RPMI8226 (cell line): ENCODE measurements around the gene CD151.

Experiments used
- DNase-seq: peaks from one replicate; pipeline ENCODE4 v3.0.0-alpha.2; 2015

Gene CD151

DNA sequence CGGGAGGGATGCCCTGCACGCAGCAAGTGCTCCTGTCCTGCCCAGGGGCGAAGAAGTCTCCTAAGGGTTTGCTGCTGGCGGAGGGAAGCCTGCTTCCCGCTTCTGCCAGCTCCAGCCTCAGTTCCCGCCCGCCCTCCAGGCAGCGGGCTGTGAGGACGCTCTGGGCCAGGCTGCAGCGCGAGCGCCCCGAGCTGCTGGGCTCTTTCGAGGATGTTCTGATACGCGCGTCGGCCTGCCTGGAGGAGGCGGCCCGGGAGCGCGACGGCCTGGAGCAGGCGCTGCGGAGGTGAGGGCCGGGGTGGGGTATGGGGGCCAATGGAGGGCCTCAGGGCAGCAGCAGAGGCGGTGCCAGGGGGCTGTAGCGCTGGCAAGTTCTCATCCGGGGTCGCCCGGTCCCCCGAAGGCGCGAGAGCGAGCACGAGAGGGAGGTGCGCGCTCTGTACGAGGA, 2.9 kb upstream of the CD151 start:
- no peak for DNase-seq

DNA sequence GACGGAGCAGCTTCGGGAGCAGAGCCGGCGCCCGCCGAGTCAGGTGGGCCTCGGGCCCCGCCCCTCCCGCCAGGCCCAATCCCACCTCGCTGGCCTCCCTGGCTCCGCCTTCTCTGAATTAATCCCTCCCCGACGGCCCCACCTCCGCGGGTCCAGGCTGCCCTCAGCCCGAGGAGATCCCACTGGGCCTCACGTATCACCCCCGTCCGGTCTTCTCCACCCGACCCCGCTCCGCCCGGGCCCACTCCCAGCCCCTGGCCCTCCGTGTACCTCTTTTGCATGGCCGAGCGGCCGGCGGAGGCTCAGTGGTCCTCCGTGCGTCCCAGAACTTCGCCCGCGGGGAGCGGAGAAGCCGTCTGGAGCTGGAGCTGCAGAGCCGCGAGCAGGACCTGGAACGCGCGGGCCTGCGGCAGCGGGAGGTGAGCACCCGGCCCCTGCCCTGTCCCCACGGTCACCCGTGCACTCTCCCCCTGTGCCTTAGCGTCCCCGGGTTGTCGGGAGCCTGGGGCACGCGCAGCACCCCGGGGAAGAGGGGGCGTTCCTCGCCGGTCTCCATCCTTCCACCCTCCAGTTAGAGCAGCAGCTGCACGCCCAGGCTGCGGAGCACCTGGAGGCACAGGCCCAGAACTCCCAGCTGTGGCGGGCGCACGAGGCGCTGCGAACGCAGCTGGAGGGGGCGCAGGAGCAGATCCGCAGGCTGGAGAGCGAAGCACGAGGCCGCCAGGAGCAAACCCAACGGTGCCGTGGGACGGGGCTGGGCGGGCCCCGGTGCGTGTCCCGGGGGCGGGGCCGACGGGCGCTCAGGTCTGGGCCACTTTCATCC, 2.2 kb upstream of the CD151 start:
- peak; percentile 87 for DNase-seq

DNA sequence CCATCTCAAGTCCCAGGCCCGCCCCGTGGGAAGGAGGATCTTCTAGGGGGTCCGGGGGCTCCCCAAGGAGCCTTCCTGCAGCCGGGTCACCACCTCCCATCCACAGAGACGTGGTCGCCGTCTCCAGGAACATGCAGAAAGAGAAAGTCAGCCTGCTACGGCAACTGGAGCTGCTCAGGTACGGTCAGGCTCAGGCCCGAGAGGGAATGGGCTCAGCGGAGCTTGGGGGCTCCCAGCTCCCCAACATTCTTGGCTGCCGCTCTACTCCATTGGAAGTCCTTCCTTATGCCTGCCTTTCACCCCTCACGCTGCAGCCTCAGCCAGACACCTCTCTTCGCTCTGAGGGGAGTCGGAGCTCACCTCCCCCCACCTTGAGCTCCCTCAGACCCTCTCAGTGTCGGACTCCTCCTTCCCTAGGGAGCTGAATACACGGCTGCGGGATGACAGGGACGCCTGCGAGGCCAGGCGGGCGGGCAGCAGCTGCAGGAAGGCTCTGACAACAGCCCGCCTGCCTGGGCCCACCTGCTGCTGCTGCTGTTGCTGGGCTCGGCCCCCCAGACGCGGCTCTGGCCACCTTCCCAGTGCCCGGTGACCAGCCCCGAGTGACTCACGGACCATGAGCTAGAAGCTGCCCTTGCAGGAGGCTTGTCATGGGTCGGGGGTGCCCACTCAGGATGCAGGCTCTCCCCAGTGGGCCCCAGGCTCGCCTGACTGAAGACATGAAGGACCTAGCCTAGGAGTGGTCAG, 1.5 kb upstream of the CD151 start:
- no peak for DNase-seq

DNA sequence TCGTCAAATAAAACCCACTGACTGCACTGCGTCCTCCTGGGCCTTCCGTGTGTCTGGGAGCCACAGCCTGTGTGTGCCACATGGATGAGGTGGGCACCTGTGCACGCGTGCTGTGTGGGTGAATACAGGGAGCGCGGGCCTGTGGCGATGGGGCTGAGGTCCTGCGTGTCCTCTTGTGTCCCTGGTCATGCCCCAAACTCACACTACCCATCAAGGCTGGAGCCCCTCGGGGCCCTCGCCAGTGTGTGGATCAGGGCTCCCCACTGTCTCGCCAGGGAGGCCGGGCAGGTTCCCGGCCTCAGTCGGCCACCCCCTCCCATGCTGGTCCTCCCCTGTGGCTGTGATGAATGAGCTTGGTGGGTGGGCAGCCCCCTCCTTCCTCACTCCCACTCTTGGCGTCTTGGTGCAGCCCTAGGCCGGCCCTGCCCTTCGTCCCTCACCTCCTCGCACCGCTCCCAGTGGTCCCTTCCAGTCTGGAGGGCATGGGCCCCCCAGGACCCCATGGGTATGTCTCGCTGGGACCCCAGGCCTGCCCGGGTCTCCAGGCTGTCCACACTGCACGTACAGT, 707 bp upstream of the CD151 start:
- no peak for DNase-seq

DNA sequence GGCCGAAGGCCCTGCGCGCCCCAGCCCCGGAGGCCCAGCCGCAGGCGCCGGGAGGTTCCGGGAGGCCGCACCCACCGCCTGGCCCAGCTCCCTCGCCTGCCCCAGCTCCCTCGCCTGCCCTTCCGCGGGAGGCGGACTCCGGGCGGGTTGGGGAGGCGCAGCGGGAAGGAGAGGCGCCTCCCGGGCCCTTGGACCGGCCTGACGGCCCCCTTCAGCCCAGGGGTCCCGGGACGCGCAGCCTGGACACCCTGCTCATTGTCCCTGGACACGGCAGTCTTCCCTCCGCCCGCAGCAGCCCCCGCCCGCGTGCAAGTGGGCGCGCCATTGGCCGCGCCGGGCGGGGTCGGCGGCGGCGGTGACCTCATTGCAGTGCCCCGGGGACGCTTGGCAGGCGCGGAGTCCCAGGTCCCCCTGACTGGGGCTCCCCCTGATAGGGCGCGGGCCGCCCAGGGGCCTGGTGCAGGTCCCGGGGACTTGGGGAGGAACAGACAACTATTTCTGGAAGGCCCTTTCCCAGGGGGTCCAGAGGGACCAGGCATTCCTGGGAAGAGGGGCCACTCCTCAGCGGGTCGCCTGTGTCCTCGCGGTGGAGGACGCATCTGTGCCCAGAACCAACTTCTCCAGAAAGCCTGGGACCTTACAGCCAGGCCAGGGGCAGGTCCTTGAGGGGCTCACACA, 501 bp downstream of the CD151 start:
- DNase-seq: peak; percentile 60

DNA sequence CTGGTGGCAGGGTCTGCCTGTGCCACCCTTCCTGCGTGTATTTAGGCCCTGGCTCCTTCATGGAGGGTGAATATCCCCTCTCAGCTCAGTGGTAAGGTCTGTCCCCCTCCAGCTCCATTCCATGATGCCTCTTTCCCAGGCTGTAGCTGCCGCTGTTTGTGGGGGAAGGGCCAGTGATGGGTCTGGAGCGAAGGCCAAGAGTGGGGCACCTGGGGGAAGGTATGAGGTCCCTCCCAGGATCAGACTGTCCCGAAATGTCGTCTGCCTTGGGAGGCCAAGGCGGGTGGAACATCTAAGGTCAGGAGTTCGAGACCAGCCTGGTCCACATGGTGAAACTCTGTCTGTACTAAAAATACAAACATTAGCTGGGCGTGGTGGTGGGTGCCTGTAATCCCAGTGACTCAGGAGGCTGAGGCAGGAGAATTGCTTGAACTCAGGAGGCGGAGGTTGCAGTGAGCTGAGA, 1.1 kb downstream of the CD151 start:
- DNase-seq: no peak

DNA sequence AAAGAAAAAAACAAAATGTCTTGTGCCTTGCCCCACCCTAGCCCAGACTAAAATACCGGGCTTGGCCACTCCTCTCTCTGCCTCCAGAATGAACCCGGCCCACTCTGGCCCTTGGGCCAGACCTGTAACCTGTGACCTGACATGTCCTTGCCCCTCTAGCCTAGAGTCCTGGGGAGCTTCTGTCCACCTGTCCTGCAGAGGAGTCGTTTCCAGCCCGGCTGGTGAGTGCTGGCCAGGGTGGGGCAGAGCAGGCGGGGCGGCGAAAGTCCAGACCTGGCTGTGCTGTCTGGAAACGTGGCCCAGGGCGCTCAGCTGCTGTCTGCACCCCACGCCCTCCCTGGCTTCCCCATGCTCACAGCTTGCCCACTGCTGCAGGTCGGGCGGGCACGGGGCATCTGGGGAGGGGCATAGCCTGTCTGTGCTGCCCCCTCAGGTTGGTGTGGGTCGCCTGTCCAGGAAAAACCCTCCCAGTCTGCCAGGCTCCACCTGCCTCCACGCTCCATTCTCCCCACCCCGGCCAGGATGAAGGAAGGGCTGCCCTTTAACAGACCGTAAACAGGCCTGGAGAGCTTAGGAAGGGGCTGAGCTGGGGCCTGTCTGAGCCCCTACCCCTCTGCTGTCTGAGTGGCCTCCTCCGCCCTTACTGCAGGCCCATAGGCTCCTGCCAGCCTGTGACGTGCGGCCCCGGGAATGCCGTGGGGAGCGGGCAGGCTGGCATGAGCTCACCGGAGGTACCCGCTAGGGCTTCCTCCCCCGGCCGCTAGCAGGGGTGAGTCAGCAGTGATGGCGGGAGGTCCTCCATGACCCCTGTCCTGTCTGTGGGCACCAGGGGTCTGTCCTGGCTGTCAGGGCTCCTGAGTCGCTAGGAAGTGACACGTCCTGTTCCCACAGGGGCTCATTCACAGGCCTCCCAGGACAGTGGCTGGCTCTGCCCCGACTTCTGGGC, 1.9 kb downstream of the CD151 start:
- DNase-seq: no peak

DNA sequence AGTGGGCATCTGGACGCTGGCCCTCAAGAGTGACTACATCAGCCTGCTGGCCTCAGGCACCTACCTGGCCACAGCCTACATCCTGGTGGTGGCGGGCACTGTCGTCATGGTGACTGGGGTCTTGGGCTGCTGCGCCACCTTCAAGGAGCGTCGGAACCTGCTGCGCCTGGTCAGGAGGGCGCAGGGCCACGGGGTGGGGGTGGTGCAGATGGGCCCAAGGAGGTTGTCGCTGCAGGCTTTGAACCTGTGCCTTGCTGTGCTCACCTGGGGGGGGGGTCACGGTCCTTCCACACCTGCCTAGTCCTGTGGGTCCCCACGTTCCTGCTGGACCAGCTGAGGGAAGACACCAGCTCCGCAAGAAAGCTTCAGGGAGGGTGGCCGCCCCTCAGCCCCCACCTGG, 3.5 kb downstream of the CD151 start:
- DNase-seq: no peak

DNA sequence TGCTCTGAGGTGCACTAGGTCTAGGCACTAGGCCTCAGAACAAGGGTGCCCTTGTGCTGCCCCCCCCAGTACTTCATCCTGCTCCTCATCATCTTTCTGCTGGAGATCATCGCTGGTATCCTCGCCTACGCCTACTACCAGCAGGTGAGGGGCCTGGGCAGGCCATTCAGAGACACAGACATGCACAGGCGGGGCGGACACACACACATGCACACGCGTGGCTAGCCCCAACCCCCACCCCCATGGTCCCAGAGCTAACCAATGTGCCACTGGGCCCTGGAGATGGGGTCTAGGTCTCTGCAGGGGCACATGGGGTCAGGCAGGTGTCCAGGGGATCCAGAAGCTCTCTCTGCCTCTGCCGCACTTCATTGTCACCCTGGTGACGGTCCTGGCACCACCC, 3.9 kb downstream of the CD151 start:
- no peak for DNase-seq

DNA sequence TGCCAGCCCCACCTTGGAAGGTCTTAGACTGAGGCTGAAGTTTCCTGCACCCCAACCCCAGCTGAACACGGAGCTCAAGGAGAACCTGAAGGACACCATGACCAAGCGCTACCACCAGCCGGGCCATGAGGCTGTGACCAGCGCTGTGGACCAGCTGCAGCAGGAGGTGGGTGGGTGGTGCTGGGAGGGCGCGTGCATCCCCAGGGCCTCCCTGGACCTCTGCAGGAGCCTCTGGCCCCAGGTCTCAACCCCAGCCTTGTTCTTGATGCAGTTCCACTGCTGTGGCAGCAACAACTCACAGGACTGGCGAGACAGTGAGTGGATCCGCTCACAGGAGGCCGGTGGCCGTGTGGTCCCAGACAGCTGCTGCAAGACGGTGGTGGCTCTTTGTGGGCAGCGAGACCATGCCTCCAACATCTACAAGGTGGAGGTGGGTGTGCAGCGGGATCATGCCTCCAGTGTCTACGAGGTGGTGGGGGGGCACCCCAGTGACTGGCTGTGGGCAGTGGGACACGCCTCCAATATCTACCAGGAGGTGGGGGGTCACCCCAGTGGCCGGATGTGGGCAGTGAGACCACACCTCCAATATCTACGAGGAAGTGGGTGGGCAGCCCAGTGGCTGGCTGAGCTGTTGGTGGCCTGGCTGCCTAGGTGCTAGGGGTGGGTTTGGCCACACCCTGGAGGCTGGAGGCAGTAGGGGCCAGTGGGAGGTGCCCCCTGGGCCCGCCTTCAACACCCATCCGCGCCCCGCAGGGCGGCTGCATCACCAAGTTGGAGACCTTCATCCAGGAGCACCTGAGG, 4.6 kb downstream of the CD151 start:
- DNase-seq: no peak

DNA sequence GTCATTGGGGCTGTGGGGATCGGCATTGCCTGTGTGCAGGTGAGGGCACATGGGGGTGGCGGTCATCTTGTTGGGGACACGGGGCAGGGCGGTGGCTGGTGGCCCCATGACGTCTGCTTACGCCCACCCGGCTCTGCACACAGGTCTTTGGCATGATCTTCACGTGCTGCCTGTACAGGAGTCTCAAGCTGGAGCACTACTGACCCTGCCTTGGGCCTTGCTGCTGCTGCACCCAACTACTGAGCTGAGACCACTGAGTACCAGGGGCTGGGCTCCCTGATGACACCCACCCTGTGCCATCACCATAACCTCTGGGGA, 5.2 kb downstream of the CD151 start:
- no peak for DNase-seq

DNA sequence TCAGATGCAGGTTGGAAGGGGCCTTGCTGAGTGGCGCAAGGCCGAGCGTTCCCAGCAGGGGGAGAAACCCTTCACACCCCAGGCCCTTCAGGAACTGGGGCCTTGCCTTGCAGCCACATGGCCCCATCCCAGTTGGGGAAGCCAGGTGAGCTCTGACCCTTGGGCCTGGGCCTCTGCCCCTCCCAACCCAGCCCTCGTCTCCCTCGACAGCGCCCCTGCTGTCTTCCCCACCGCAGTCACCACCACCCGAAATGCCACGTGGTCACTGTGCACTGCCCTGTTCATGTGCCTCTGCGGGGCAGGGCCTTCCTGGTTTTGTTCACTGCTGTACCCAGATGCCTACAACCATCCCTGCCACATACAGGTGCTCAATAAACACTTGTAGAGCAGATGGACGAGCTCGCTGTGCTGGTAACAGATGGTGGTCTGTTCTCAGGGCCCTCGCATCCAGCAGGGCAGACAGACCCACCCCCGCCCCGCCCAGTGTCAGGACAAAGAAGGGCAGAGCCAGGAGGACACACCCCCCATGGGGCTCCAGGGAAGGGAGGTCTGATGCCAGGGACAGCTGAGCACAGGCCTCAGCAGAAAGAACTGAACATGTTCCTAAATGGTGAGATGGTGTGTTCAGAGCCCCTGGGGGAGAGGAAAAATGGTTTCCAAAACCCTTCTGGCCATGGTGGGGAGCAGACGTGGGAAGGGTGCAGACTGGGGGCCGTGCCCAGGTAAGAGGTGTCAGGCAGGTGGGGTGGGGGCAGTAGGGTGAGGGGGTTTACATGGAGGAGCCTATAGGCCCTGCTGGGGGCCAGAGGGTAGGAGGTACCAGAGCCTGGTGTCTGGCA, 5.9 kb downstream of the CD151 start:
- no peak for DNase-seq

DNA sequence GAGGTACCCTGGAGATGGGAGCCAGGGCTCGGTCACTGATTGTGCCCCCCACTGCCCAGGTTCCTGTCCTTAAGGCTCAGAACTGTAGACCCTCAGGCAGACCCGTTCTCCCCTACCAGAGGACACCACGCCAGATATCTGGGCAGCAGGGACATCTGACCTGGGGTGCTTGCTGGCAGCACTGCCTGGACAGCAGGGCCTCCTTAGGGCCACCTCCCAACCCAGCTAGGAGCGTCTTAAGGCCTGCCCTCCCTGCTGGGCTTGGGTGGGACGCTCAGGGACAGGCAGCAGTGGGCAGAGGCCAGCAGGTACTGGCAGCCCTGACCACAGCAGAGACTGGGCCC, 6.5 kb downstream of the CD151 start:
- DNase-seq: no peak

DNA sequence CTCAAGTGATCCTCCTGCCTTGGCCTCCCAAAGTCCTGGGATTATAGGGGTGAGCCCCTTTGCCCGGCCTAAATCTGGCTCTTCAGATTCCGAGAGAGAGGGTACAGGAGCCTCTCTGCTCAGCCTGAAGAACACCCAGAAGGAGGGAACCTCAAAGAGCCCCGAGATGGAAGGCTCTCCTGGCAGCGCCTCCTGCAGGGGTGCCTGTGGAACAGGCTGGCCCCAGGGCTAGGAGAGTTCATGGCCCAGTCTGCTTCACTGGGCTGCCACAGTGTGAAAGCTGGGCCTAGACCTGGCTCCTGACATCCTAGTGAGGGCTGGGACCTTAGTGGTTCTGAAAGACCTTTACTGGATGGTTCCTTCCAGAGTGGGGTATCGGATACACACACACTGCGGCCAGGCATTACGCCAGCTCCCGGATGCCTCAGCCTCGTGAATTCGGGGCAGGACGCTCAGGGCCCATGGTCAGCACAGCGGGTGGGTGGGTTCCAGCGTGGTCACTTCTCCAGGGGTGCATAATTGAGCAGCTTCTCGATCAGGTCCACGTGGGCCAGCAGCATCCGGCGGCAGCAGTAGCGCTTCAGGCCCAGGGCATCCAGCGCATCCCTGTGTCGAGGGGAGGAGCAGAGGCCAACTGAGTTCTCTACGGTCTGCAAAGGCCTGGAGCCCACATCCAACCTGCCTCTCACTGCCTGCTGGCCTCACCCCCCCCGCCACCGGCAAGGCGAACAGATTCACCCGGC, 7.3 kb downstream of the CD151 start:
- no peak for DNase-seq

DNA sequence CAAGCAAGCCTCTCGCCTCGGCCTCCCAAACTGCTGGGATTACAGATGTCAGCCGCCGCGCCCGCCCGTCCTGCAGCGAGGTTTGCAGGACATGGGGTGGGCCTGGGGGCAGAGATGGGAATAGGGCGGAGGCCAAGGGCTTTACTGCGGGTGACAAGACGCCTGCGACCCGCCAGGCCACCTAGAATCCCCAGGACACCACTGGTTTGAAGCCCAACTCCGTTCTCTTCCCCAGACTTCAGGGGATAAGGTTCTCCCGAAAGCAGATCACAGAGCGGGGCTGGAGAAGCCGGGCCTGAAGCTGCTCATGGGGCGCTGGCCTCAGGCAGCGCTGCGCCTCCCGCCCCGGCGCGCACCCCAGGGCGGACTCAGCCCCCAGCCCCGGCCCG, 9.2 kb downstream of the CD151 start:
- DNase-seq: no peak

DNA sequence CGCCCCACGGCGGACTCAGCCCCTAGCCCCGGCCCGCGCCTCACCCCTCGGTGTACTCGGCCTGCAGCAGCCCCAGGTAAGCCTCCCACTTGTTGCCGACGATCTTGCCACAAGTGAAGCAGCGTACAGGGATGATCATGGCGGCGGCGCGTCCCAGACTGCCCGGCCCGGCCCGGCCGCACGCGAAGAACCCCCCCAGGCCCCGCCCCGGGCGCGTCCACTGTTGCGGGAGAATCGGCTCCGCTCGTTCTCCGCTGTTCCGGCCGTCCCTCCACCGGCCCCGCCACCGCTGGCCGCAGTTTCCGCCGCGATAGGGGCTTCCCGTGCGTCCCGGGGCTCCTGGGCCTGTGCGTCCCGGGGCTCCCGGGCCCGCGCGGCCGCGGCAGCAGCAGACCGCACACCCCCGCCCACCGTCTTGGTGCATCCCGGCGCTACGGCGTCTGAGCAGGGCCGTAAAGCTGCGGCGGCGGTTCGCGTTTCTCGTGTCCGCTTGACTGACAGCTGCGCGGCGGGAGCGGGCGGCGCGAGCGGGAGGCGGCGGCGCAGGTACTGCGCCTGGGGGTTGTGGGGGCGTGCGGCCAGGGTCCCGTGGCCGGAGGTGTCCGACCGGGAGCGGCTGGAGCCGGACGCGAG, 9.7 kb downstream of the CD151 start, which contains the start of the genes POLR2L and TSPAN4:
Gene POLR2L, minus strand, starts transcription at position 160 of the 633 bp plus-strand sequence. Its CDS starts 21 bp downstream, at position 139.
Gene TSPAN4, plus strand, starts transcription at position 483 of the 633 bp plus-strand sequence. CDS start 7,453 bp downstream, outside the sequence.
- peak; percentile 93 for DNase-seq

DNA sequence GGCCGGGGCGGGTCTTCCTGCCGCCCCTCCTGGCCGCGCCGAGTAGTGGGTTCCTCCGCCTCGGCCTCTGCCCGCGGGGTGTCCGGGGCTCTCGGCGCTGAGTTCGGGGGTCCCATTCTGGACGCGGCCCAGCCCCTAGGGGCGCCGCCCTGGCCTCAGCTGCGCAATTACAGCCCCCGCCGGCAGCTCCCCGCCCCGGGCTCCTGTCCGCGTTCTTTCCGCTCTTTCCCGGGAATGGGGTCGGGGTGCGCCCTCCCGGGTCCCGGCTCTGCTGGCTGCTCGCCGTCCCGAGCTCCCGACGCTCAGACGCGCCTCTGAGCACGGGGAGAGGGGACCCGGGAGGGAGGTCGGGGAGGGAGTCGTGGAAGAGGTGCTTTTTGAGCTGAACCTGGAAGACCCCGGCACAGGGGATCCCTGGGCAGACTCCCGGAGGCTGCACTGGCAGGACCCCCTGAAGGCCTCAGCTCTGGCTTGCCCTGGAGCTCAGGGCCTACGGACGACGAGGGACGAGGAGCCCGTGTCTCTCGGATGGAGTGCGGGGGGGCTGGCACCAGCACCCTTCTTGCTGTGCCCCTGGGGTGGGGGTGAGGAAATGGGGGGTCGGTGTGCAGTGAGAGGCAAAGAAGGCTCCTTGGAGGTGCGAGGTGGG, 10.5 kb downstream of the CD151 start:
- no peak for DNase-seq
